IPS DF 4.7 (cell line): ENCODE data around the gene MAP2K6.

ENCODE experiments used
- DNase-seq: peaks from one replicate; pipeline ENCODE4 v3.0.0-alpha.2; 2013; ENCODE audit warnings: low spot score; ENCODE audit errors: extremely low read depth

The MAP2K6 gene

GRCh38 chr17:69574257-69575197, 160.0 kb downstream of the MAP2K6 start:
- DNase-seq: no peak

GRCh38 chr17:69575346-69575761, 160.9 kb downstream of the MAP2K6 start:
- no peak for DNase-seq

GRCh38 chr17:69577098-69577497, 162.6 kb downstream of the MAP2K6 start:
- DNase-seq: no peak

- no peak for DNase-seq
These were observed 164.0 kb downstream of the MAP2K6 start for GRCh38 chr17:69578385-69578936.

- DNase-seq: no peak
These were observed 165.6 kb downstream of the MAP2K6 start for GRCh38 chr17:69579961-69580677.

- no peak for DNase-seq
These were observed 166.8 kb downstream of the MAP2K6 start for GRCh38 chr17:69581061-69581961.

GRCh38 chr17:69588316-69588715, 173.8 kb downstream of the MAP2K6 start:
- no peak for DNase-seq

- DNase-seq: no peak
These were observed 174.3 kb downstream of the MAP2K6 start for GRCh38 chr17:69588827-69589239.

- no peak for DNase-seq
These were observed 176.2 kb downstream of the MAP2K6 start for GRCh38 chr17:69590671-69591070.

- DNase-seq: no peak
These were observed 178.3 kb downstream of the MAP2K6 start for GRCh38 chr17:69592692-69593350.

- DNase-seq: no peak
These were observed 178.8 kb downstream of the MAP2K6 start for GRCh38 chr17:69593351-69593715.

- DNase-seq: no peak
These were observed 179.2 kb downstream of the MAP2K6 start for GRCh38 chr17:69593716-69594115.

GRCh38 chr17:69594641-69595040, 180.1 kb downstream of the MAP2K6 start:
- no peak for DNase-seq

- DNase-seq: no peak
These were observed 181.6 kb downstream of the MAP2K6 start for GRCh38 chr17:69596141-69596540.

GRCh38 chr17:69597898-69598692, 183.6 kb downstream of the MAP2K6 start:
- DNase-seq: no peak

GRCh38 chr17:69602972-69603371, 188.5 kb downstream of the MAP2K6 start:
- no peak for DNase-seq
